ENCODE results near the gene DCTN5. TPM values are rescaled to one million over a fixed set of nuclear protein-coding genes. Genes with fewer than 3 reads are reported as not detected.

DCTN5 gene
- total RNA-seq, 1 experiment from 2014 or later, result 101 TPM

DNA sequence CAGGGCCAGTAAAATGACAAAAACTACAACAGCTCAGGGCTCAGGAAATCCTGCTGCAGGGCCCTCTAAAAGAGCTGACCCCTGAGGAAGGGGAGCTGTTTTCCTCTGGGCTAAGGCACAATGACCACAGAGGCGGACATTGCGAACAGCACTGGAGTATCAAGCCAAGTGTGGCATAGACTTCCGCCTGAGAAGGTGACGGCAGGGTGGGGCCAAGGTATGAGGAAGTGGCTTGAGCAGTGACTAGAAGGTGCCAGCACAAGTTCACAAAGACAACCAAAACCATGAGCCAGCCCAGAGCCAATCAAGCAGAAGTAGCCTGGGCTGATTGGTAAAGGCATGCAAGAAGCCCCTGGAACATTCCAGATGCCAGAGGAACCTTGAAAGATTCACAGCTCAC is 57.8 kb downstream of the DCTN5 start:
- intact Hi-C loops (cut with micrococcal nuclease; ENCODE audit: unreplicated experiment), result no loop called here
- Mint-ChIP-seq H3K9me3 (ENCODE audit: unreplicated experiment) (peaks cover 14% of the 10 kb centered on the region), H3K36me3 (ENCODE audit: insufficient read depth, unreplicated experiment) (peaks cover 4% of the 10 kb centered on the region), H3K4me3 (ENCODE audit: unreplicated experiment) (no peak overlapping the region), H3K4me1 (ENCODE audit: low read depth, unreplicated experiment) (no peaks in the 10 kb centered on the region), H3K27me3 (ENCODE audit: insufficient read depth, unreplicated experiment) (no peaks in the 10 kb centered on the region), H3K27ac (ENCODE audit: unreplicated experiment) (no peak overlapping the region)
- ChIA-PET CTCF (no interaction called here), POLR2A (no interaction called here)
- TF ChIP-seq, protein P1, sequence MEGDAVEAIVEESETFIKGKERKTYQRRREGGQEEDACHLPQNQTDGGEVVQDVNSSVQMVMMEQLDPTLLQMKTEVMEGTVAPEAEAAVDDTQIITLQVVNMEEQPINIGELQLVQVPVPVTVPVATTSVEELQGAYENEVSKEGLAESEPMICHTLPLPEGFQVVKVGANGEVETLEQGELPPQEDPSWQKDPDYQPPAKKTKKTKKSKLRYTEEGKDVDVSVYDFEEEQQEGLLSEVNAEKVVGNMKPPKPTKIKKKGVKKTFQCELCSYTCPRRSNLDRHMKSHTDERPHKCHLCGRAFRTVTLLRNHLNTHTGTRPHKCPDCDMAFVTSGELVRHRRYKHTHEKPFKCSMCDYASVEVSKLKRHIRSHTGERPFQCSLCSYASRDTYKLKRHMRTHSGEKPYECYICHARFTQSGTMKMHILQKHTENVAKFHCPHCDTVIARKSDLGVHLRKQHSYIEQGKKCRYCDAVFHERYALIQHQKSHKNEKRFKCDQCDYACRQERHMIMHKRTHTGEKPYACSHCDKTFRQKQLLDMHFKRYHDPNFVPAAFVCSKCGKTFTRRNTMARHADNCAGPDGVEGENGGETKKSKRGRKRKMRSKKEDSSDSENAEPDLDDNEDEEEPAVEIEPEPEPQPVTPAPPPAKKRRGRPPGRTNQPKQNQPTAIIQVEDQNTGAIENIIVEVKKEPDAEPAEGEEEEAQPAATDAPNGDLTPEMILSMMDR (IDR thresholded peaks at IDR 0.05; ENCODE audit: insufficient read depth in 1 of 2, low read depth in 1 of 2, low read length in 1 of 2, severe bottlenecking in 1 of 2, unreplicated experiment in 1 of 2), result no peak
- no peaks in the 10 kb centered on the region for H3K9me3 ChIP-seq
- no TSS peak for BruUV-seq (replicated peaks)
- no peak for DNase-seq
- H3K4me3 ChIP-seq (ENCODE audit: low read depth, low read length), result no peak overlapping the region
- no peaks in the 10 kb centered on the region for H3K36me3 ChIP-seq (ENCODE audit: control insufficient read depth, insufficient read depth, low read length)
- H3K4me1 ChIP-seq, result no peaks in the 10 kb centered on the region
- no peaks in the 10 kb centered on the region for H3K27me3 ChIP-seq (replicated peaks; ENCODE audit: control insufficient read depth, insufficient read depth, low read length)

DNA sequence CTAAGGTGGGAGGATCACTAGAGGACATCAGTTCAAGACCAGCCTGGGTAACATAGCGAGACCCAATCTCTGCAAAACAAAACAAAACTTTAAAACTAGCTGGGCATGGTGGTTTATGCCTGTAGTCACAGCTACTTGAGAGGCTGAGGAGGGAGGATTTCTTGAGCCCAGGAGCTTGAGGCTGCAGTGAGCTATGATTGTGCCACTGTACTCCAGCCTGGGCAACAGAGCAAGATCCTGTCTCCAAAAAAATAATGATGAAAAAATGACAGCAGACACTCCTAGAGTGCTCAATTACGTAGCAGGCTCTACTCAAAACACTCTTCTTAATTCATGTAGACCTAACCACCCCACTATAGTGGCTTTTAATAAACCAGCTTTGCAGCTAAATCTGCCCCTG is 58.8 kb downstream of the DCTN5 start:
- Mint-ChIP-seq H3K9me3 (ENCODE audit: unreplicated experiment) (peaks cover 14% of the 10 kb centered on the region), H3K27me3 (ENCODE audit: insufficient read depth, unreplicated experiment) (no peaks in the 10 kb centered on the region), H3K27ac (ENCODE audit: unreplicated experiment) (no peak overlapping the region), H3K4me3 (ENCODE audit: unreplicated experiment) (no peak overlapping the region), H3K36me3 (ENCODE audit: insufficient read depth, unreplicated experiment) (no peaks in the 10 kb centered on the region), H3K4me1 (ENCODE audit: low read depth, unreplicated experiment) (no peaks in the 10 kb centered on the region)
- no peaks in the 10 kb centered on the region for H3K4me1 ChIP-seq
- H3K36me3 ChIP-seq (ENCODE audit: control insufficient read depth, insufficient read depth, low read length), result no peaks in the 10 kb centered on the region
- DNase-seq, result no peak
- no peak overlapping the region for H3K4me3 ChIP-seq (ENCODE audit: low read depth, low read length)
- TF ChIP-seq, protein P1 (IDR thresholded peaks at IDR 0.05; ENCODE audit: insufficient read depth in 1 of 2, low read depth in 1 of 2, low read length in 1 of 2, severe bottlenecking in 1 of 2, unreplicated experiment in 1 of 2), result no peak
- ChIA-PET CTCF (no interaction called here), POLR2A (no interaction called here)
- no peaks in the 10 kb centered on the region for H3K9me3 ChIP-seq
- intact Hi-C loops (cut with micrococcal nuclease; ENCODE audit: unreplicated experiment), result no loop called here
- no peaks in the 10 kb centered on the region for H3K27me3 ChIP-seq (replicated peaks; ENCODE audit: control insufficient read depth, insufficient read depth, low read length)
- no TSS peak for BruUV-seq (replicated peaks)

DNA sequence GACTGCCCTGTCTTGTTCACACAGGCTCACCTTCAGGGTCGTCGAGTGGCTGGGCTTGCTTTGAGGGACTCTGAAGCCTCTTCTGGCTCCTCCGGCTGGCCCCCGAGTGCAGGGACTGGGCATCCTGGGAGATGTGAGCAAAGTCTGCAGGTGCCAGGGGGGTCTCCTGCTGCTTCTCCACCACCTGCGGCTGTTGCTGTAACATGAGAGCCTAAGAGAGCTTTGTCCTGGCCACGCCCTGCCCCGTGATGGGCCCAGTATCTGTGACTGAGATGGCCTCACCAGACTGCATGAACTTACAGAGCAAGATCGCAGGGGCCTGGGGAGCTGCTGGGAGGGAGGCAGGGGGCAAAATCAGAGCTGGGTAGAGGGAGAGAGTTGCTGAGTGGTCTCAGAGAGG is 59.2 kb downstream of the DCTN5 start:
- DNase-seq, result peak in 1 of 2 experiments; percentile 10
- POLR2A ChIA-PET, result no interaction called here

More for the DNA sequence above, 59.2 kb downstream of the DCTN5 start:
- Mint-ChIP-seq H3K9me3 (ENCODE audit: unreplicated experiment) (peaks cover 14% of the 10 kb centered on the region), H3K27ac (ENCODE audit: unreplicated experiment) (no peak overlapping the region), H3K4me1 (ENCODE audit: low read depth, unreplicated experiment) (no peaks in the 10 kb centered on the region), H3K4me3 (ENCODE audit: unreplicated experiment) (no peak overlapping the region), H3K36me3 (ENCODE audit: insufficient read depth, unreplicated experiment) (no peaks in the 10 kb centered on the region), H3K27me3 (ENCODE audit: insufficient read depth, unreplicated experiment) (no peaks in the 10 kb centered on the region)
- H3K9me3 ChIP-seq, result no peaks in the 10 kb centered on the region
- no TSS peak for BruUV-seq (replicated peaks)
- intact Hi-C loops (cut with micrococcal nuclease; ENCODE audit: unreplicated experiment), result no loop called here
- no peaks in the 10 kb centered on the region for H3K4me1 ChIP-seq
- H3K4me3 ChIP-seq (ENCODE audit: low read depth, low read length), result no peak overlapping the region
- CTCF ChIA-PET, result no interaction called here
- no peaks in the 10 kb centered on the region for H3K27me3 ChIP-seq (replicated peaks; ENCODE audit: control insufficient read depth, insufficient read depth, low read length)
- TF ChIP-seq, protein P1 (IDR thresholded peaks at IDR 0.05; ENCODE audit: insufficient read depth in 1 of 2, low read depth in 1 of 2, low read length in 1 of 2, severe bottlenecking in 1 of 2, unreplicated experiment in 1 of 2), result no peak
- H3K36me3 ChIP-seq (ENCODE audit: control insufficient read depth, insufficient read depth, low read length), result no peaks in the 10 kb centered on the region
